NCI-H345 treated with DMSO at 0.1 percent for 48 hours (cell line): Measurements from ENCODE around the gene COX10.
"Not testable (repeated sequence)": the region's sequence is repeated elsewhere in the genome, so short reads cannot be mapped to it uniquely, and the experiment has no call there.

Source experiments
- DNase-seq: peaks from one replicate; lab custom pipeline; 2025; ENCODE audit not compliant: unreplicated experiment; lab: John Stamatoyannopoulos, UW

The COX10 gene

GRCh38 chr17:14069251-14070021 is at the start of gene COX10:
TSS of gene COX10 (plus strand) at chr17:14069504. CDS start at chr17:14069606, 102 bp downstream.
- DNase-seq = peak; percentile 51

GRCh38 chr17:14021651-14022294 is 47.5 kb upstream of the COX10 start:
- DNase-seq = not testable (repeated sequence)

GRCh38 chr17:14029755-14030154 is 39.5 kb upstream of the COX10 start:
- DNase-seq = not testable (repeated sequence)

- DNase-seq = no peak
Observed at GRCh38 chr17:14032234-14032633, 37.1 kb upstream of the COX10 start.

DNA sequence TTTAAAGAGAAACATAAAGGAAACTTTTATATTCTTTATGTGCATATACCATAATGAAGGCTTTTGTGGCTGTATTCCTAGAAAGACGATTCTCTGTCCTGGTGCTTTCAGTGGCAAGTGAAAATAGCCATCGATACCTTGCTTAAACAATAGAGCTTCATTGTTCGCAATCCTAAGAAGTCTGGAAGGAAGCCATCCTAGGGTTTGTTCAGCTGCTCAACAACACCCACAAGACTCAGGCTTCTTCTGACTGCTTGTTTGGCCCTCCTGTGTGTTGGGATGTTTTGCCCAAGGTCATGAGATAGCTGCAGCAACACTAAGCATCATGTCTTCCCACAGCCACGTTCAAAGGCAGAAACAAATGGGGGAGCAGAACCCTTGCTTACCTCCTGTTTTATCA is 36.1 kb upstream of the COX10 start:
- no peak for DNase-seq

DNA sequence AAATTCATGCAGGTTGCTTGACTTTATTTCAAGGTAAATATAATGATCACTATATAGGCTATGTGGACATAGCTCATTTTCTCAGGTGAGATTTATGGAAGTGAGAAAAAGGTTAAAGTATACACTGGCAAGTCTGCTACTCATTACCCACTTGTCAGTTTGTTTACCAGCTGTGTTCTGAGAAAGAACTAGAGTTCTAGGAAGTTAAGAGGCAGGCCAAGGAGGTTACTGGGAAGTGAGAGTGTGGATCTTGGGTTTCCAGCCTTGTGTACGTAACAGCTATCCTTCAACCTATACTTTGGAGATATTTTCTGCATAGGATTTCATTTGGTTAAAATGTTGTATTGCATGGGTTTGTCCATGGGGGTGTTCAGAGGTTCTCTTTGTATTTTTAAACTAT is 31.9 kb upstream of the COX10 start:
- no peak for DNase-seq

DNA sequence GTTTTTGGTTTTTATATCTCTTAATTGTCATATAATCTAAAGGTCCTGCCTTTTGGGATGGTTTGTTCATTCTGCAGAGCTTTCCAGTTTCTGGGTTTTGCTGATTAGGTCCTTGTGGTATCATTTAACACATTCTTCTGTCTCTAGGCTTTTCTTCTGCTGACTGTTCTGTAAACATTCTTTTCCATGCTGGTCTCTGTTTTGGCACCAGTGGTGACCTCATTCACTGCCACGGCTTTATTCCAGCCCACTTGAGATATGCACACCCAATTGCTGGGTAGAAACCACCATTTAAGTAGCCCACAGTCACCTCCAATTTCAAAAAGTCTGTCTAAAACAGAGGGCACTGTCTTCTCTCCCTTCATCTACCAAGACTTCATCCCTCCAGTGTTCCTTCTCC is 31.1 kb upstream of the COX10 start:
- no peak for DNase-seq

GRCh38 chr17:14042411-14042810 is 26.9 kb upstream of the COX10 start:
- DNase-seq = no peak

DNA sequence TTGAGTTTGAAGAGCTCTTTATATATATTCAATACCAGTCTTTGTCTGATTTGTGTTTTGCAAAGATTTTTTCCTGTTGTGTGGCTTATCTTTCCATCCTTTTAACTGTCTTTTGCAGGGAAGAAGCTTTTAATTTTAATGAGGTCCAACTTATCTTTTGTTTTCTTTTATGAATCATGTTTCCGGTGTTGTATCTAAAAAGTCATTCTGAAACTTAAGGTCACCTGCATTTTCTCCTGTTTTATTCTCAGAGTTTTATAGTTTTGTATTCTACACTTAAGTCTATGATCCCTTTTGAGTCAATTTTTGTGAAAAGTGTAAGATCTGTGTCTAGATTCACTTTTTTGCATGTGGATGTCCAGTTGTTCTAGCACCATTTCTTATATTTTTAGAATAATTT is 24.6 kb upstream of the COX10 start:
- no peak for DNase-seq

- no peak for DNase-seq
Observed at GRCh38 chr17:14046978-14047377, 22.3 kb upstream of the COX10 start.

- DNase-seq = no peak
Observed at GRCh38 chr17:14047591-14047990, 21.7 kb upstream of the COX10 start.

- no peak for DNase-seq
Observed at GRCh38 chr17:14048169-14048568, 21.1 kb upstream of the COX10 start.

DNA sequence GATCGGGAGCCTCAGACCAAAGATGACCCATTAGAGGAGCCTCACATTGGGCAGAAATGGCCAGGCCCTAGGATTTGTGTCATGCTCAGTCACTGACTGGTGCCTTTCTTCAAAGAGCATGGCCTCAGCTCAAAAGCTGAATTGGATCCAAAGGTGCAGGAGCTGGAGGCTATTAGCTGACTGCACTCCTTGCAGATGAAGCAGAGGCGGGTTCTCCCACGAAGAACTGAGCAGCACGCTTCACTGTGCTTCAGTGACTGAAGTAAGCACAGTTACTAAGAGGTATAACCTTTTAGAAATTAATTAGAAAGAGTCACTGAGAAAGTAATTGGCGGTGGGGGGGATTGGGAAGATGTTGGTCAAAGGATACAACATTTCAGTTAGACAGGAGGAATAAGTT is 18.7 kb upstream of the COX10 start:
- DNase-seq = no peak

- DNase-seq = no peak
Observed at GRCh38 chr17:14051692-14052091, 17.6 kb upstream of the COX10 start.

GRCh38 chr17:14052886-14053615 is 16.3 kb upstream of the COX10 start:
- no peak for DNase-seq

GRCh38 chr17:14057591-14057990 is 11.7 kb upstream of the COX10 start:
- DNase-seq = no peak

DNA sequence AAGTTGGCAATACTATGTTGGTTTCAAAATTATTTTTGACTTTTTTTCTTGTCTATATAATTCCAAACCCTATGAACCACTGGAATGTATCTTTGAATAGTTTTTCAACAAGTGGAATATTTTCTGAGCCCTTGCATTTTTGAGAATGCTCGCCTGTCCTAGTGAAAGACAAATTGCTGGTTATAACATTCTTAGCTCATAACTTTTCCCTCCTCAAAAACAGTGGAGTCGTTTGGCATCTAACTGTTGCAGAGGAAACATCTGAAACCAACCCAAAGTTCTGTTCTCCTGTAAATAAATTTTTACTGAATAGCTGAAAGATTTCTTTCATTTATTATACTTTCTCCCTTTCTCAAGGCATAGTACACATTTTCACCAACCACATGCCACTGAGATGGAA is 11.3 kb upstream of the COX10 start:
- no peak for DNase-seq

GRCh38 chr17:14060706-14061105 is 8.6 kb upstream of the COX10 start:
- DNase-seq = no peak

- no peak for DNase-seq
Observed at GRCh38 chr17:14061666-14062560, 7.4 kb upstream of the COX10 start.

GRCh38 chr17:14067347-14067746 is 2.0 kb upstream of the COX10 start:
- no peak for DNase-seq
